Measurements from ENCODE around the gene PLA2G4C.

DNA sequence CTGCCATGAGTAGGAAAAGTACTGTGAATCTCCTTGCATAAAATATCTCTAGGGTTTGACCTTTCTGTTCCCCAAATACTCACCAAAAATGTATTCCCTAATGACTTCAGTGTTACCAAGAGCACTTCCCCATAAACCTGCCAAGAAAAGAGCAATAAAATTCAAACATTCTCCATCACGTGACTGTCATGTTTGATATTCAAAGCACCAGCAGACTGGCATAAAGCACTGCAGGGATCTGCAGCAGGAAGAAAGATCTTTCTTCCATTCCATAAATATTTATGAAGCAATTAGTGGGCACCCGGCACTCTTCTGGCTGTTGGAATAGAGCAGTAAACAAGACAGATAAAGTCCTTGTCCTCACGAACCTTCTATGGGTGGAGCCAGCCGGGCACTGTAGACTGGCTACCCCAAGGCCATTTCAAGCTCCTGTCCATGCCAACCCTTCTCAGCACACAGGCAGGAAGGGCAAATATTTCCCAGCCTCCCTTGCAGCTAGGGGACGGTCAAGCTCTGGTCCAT lies 20.3 kb downstream of the PLA2G4C start:
- TF ChIP-seq FOXM1 (IDR thresholded peaks at IDR 0.05; ENCODE audit: borderline replicate concordance, low read depth) (no peak), RAD21 (IDR thresholded peaks at IDR 0.05; ENCODE audit: low read depth) (no peak)
- TF ChIP-seq, protein P1, sequence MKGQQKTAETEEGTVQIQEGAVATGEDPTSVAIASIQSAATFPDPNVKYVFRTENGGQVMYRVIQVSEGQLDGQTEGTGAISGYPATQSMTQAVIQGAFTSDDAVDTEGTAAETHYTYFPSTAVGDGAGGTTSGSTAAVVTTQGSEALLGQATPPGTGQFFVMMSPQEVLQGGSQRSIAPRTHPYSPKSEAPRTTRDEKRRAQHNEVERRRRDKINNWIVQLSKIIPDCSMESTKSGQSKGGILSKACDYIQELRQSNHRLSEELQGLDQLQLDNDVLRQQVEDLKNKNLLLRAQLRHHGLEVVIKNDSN (IDR thresholded peaks at IDR 0.05) = peak; percentile 62; the same call in 1 of the 2 replicates
